ENCODE data around the gene SRL. TPM values are rescaled to one million over a fixed set of nuclear protein-coding genes. Genes with fewer than 3 reads are reported as not detected.

The SRL gene
- total RNA-seq, 2 experiments from 2014 or later = not detected

DNA sequence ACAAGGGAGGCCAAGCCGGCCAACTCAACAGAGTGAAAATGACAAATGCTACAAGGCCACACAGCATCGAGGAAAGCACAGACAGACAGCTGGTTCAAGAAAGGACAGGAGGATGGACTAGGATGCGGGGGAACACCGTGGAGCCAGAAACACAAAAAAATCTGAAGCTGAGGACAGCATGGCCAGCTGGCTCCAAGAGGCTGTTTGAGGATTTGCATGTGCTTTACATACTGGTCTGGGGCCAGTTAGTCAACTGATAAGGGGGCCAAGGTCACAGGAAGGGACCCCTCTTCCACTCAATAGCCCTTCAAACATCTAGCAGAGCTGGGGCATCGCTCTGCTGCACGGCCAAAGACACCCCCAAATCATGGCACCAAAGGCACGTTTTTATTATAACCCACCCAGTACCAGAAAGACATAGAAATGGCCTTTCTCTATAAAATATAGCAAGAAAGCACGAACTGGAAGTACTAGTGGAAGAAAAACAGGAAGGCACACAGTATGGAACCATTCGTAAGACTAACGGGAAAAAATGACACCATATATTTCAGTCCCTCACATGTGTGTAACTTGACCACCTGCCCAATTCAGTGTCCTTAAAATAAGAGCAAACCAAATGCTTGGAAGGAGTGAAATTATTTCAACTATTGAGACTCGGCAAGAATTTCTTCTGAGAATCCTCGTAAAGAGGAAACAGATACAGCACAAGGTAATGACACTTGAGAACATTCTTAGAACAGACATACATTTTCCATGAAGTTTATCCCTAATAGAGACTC is 7.8 kb upstream of the SRL start:
- Histone ChIP-seq H3K27ac (ENCODE audit: low read depth in 1 of 2, low read length in 2 of 2) (no peak overlapping the region), H3K27me3 (ENCODE audit: control insufficient read depth in 1 of 2, insufficient read depth in 2 of 2, low read length in 2 of 2) (no peaks in the 10 kb centered on the region), H3K4me3 (ENCODE audit: low read length) (no peak overlapping the region), H3K36me3 (ENCODE audit: insufficient read depth, low read length) (no peaks in the 10 kb centered on the region), H3K4me1 (ENCODE audit: insufficient read depth, low read length) (peaks cover 18% of the 10 kb centered on the region), H3K9me3 (ENCODE audit: control insufficient read depth in 1 of 2, insufficient read depth in 1 of 2, low read length in 2 of 2) (no peaks in the 10 kb centered on the region)
- H3K27ac Mint-ChIP-seq = no peak overlapping the region
- H3K4me1 Mint-ChIP-seq (ENCODE audit: low read depth) = peaks cover 10% of the 10 kb centered on the region
- CTCF ChIA-PET = no interaction called here
- H3K36me3 Mint-ChIP-seq (ENCODE audit: low read depth) = peaks cover 9% of the 10 kb centered on the region
- TF ChIP-seq, protein P1, sequence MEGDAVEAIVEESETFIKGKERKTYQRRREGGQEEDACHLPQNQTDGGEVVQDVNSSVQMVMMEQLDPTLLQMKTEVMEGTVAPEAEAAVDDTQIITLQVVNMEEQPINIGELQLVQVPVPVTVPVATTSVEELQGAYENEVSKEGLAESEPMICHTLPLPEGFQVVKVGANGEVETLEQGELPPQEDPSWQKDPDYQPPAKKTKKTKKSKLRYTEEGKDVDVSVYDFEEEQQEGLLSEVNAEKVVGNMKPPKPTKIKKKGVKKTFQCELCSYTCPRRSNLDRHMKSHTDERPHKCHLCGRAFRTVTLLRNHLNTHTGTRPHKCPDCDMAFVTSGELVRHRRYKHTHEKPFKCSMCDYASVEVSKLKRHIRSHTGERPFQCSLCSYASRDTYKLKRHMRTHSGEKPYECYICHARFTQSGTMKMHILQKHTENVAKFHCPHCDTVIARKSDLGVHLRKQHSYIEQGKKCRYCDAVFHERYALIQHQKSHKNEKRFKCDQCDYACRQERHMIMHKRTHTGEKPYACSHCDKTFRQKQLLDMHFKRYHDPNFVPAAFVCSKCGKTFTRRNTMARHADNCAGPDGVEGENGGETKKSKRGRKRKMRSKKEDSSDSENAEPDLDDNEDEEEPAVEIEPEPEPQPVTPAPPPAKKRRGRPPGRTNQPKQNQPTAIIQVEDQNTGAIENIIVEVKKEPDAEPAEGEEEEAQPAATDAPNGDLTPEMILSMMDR (IDR thresholded peaks at IDR 0.05) = no peak
- no peaks in the 10 kb centered on the region for H3K27me3 Mint-ChIP-seq
- peak overlapping the region; percentile 11 for H3K4me3 Mint-ChIP-seq
- POLR2A ChIA-PET = no interaction called here
- DNase-seq (no peak), ATAC-seq (ENCODE audit: poor library complexity) (no peak)
- intact Hi-C loops (cut with DNase I, micrococcal nuclease) = loop anchor here (5.0 to 10.0 kb wide), 6 partner anchors 67 to 598 kb away; partner anchors contain the start of genes CREBBP (in 1 of the 2), GLYR1 (in 1 of the 2), TRAP1 (in 1 of the 2) and UBN1 (in 1 of the 2)
- H3K9me3 Mint-ChIP-seq = no peaks in the 10 kb centered on the region

GRCh38 chr16:4247460-4247784 is 5.5 kb upstream of the SRL start:
- ChIA-PET POLR2A (no interaction called here), CTCF (no interaction called here)
- Mint-ChIP-seq H3K4me1 (ENCODE audit: low read depth) (no peaks in the 10 kb centered on the region), H3K36me3 (ENCODE audit: low read depth) (no peaks in the 10 kb centered on the region), H3K9me3 (no peaks in the 10 kb centered on the region), H3K27ac (no peak overlapping the region), H3K27me3 (no peaks in the 10 kb centered on the region), H3K4me3 (no peak overlapping the region)
- ATAC-seq (ENCODE audit: poor library complexity) = no peak
- no peak overlapping the region for H3K4me3 ChIP-seq (ENCODE audit: low read length)
- TF ChIP-seq, protein P1 (IDR thresholded peaks at IDR 0.05) = no peak
- H3K27me3 ChIP-seq (ENCODE audit: control insufficient read depth in 1 of 2, insufficient read depth in 2 of 2, low read length in 2 of 2) = no peaks in the 10 kb centered on the region
- intact Hi-C loops (cut with DNase I, micrococcal nuclease) = no loop called here
- no peak overlapping the region for H3K27ac ChIP-seq (ENCODE audit: low read depth in 1 of 2, low read length in 2 of 2)
- peaks cover 2% of the 10 kb centered on the region for H3K4me1 ChIP-seq (ENCODE audit: insufficient read depth, low read length)
- H3K36me3 ChIP-seq (ENCODE audit: insufficient read depth, low read length) = no peaks in the 10 kb centered on the region
- no peak for DNase-seq
- no peaks in the 10 kb centered on the region for H3K9me3 ChIP-seq (ENCODE audit: control insufficient read depth in 1 of 2, insufficient read depth in 1 of 2, low read length in 2 of 2)

DNA sequence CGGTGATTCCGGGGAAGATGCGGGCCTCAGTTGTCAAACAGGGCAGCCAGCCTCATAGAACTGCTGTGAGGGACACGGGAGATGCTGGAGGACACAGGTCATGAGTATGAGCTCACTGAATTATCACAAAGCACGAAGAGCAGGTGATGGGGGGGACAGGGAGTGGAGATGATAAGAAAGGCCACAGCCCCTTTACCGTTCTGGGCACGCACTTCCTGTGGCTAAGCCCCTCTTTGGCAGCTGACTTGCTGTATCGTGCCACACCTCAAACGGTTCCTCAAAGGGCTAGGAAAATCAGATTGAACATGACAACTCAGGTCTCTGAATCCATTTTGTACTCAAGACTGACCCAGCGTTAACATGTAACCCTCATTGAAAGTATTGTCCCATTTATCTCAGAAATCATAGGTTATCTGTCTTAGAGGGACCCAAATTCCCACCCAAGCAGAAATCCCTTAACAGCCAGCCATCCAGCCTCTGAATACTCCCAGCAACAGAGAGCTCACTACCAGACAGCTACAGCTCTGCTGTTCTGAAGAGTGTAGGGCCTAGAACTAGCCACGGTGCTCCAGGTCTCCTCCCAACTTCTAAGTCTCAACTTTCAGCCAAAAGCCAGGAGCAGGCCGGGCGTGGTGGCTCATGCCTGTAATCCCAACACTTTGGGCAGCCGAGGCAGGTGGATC is 5.0 kb upstream of the SRL start:
- no peaks in the 10 kb centered on the region for H3K4me1 Mint-ChIP-seq (ENCODE audit: low read depth)
- ChIA-PET POLR2A (no interaction called here), CTCF (no interaction called here)
- H3K27ac Mint-ChIP-seq = no peak overlapping the region
- no peaks in the 10 kb centered on the region for H3K4me1 ChIP-seq (ENCODE audit: insufficient read depth, low read length)
- intact Hi-C loops (cut with DNase I, micrococcal nuclease) = no loop called here
- no peak for DNase-seq
- H3K9me3 Mint-ChIP-seq = no peaks in the 10 kb centered on the region
- no peaks in the 10 kb centered on the region for H3K27me3 ChIP-seq (ENCODE audit: control insufficient read depth in 1 of 2, insufficient read depth in 2 of 2, low read length in 2 of 2)
- no peaks in the 10 kb centered on the region for H3K36me3 Mint-ChIP-seq (ENCODE audit: low read depth)
- H3K4me3 Mint-ChIP-seq = no peak overlapping the region
- H3K27ac ChIP-seq (ENCODE audit: low read depth in 1 of 2, low read length in 2 of 2) = no peak overlapping the region
- H3K36me3 ChIP-seq (ENCODE audit: insufficient read depth, low read length) = no peaks in the 10 kb centered on the region
- no peak for ATAC-seq (ENCODE audit: poor library complexity)
- no peaks in the 10 kb centered on the region for H3K27me3 Mint-ChIP-seq
- H3K4me3 ChIP-seq (ENCODE audit: low read length) = no peak overlapping the region
- TF ChIP-seq, protein P1 (IDR thresholded peaks at IDR 0.05) = no peak
- H3K9me3 ChIP-seq (ENCODE audit: control insufficient read depth in 1 of 2, insufficient read depth in 1 of 2, low read length in 2 of 2) = no peaks in the 10 kb centered on the region
